ENCODE results near the gene SLC9A3. TPM values are rescaled to one million over a fixed set of nuclear protein-coding genes. Genes with fewer than 3 reads are reported as not detected.

SLC9A3 gene
- total RNA-seq, 3 donors from 2014 or later (not counting 1 experiment from before 2014, with no cell fraction given), result 0.61 to 1.1 (median 0.73) TPM

- DNase-seq, result no peak
- Histone ChIP-seq H3K4me1 (ENCODE audit: control insufficient read depth, insufficient read depth, low read length) (peaks cover 12% of the 10 kb centered on the region), H3K36me3 (ENCODE audit: control insufficient read depth, insufficient read depth, low read length) (no peaks in the 10 kb centered on the region), H3K9me3 (ENCODE audit: control insufficient read depth, insufficient read depth, low read length) (no peaks in the 10 kb centered on the region), H3K27me3 (ENCODE audit: control insufficient read depth, insufficient read depth, low read length) (no peaks in the 10 kb centered on the region), H3K4me3 (ENCODE audit: low read length) (no peak overlapping the region), H3K27ac (ENCODE audit: low read length) (no peak overlapping the region)
- no peak overlapping the region for H3K4me3 Mint-ChIP-seq
- H3K36me3 Mint-ChIP-seq, result no peaks in the 10 kb centered on the region
- no peak for TF ChIP-seq CTCF (IDR thresholded peaks at IDR 0.05)
- peaks cover 5 to 18% of the 10 kb centered on the region in 2 donors for H3K4me1 Mint-ChIP-seq
- no peak overlapping the region for H3K27ac Mint-ChIP-seq
- ATAC-seq, result no peak
- peaks cover 0 to 4% of the 10 kb centered on the region in 2 donors for H3K27me3 Mint-ChIP-seq (ENCODE audit: low read depth in 2 of 2)
- WGBS (ENCODE audit: insufficient coverage), result 88% methylated on average over 32 of the region's 32 CpGs
- intact Hi-C loops (cut with micrococcal nuclease), result no loop called here
- H3K9me3 Mint-ChIP-seq, result peaks cover 0 to 9% of the 10 kb centered on the region in 2 donors
Measured at GRCh38 chr5:422323-423232, 101.7 kb downstream of the SLC9A3 start.

GRCh38 chr5:421901-422300 lies 102.3 kb downstream of the SLC9A3 start:
- no peak overlapping the region for H3K27ac ChIP-seq (ENCODE audit: low read length)
- no peaks in the 10 kb centered on the region for H3K9me3 ChIP-seq (ENCODE audit: control insufficient read depth, insufficient read depth, low read length)
- no peak overlapping the region for H3K27ac Mint-ChIP-seq
- H3K27me3 ChIP-seq (ENCODE audit: control insufficient read depth, insufficient read depth, low read length), result no peaks in the 10 kb centered on the region
- intact Hi-C loops (cut with micrococcal nuclease), result no loop called here
- peaks cover 12% of the 10 kb centered on the region for H3K4me1 ChIP-seq (ENCODE audit: control insufficient read depth, insufficient read depth, low read length)
- H3K9me3 Mint-ChIP-seq, result peaks cover 0 to 9% of the 10 kb centered on the region in 2 donors
- 94% methylated on average over 13 of the region's 13 CpGs for WGBS (ENCODE audit: insufficient coverage)
- no peak overlapping the region for H3K4me3 ChIP-seq (ENCODE audit: low read length)
- H3K36me3 Mint-ChIP-seq, result no peaks in the 10 kb centered on the region
- TF ChIP-seq CTCF (IDR thresholded peaks at IDR 0.05), result no peak
- DNase-seq (no peak), ATAC-seq (no peak)
- H3K4me1 Mint-ChIP-seq, result peaks cover 5 to 18% of the 10 kb centered on the region in 2 donors
- H3K27me3 Mint-ChIP-seq (ENCODE audit: low read depth in 2 of 2), result peaks cover 0 to 4% of the 10 kb centered on the region in 2 donors
- no peak overlapping the region for H3K4me3 Mint-ChIP-seq
- H3K36me3 ChIP-seq (ENCODE audit: control insufficient read depth, insufficient read depth, low read length), result no peaks in the 10 kb centered on the region

- Histone ChIP-seq H3K4me1 (ENCODE audit: control insufficient read depth, insufficient read depth, low read length) (peaks cover 12% of the 10 kb centered on the region), H3K4me3 (ENCODE audit: low read length) (no peak overlapping the region), H3K27me3 (ENCODE audit: control insufficient read depth, insufficient read depth, low read length) (no peaks in the 10 kb centered on the region), H3K27ac (ENCODE audit: low read length) (no peak overlapping the region), H3K9me3 (ENCODE audit: control insufficient read depth, insufficient read depth, low read length) (no peaks in the 10 kb centered on the region), H3K36me3 (ENCODE audit: control insufficient read depth, insufficient read depth, low read length) (no peaks in the 10 kb centered on the region)
- peaks cover 9 to 18% of the 10 kb centered on the region in 2 donors for H3K4me1 Mint-ChIP-seq
- no peaks in the 10 kb centered on the region for H3K36me3 Mint-ChIP-seq
- ATAC-seq (no peak), DNase-seq (no peak)
- H3K27me3 Mint-ChIP-seq (ENCODE audit: low read depth in 2 of 2), result peaks cover 0 to 4% of the 10 kb centered on the region in 2 donors
- intact Hi-C loops (cut with micrococcal nuclease), result no loop called here
- no peak for TF ChIP-seq CTCF (IDR thresholded peaks at IDR 0.05)
- H3K27ac Mint-ChIP-seq, result no peak overlapping the region
- 92% methylated on average over 33 of the region's 34 CpGs for WGBS (ENCODE audit: insufficient coverage)
- H3K4me3 Mint-ChIP-seq, result no peak overlapping the region
- peaks cover 0 to 4% of the 10 kb centered on the region in 2 donors for H3K9me3 Mint-ChIP-seq
Measured at GRCh38 chr5:421287-421880, 102.9 kb downstream of the SLC9A3 start.
